ENCODE results near the gene NCOA1.

DNA sequence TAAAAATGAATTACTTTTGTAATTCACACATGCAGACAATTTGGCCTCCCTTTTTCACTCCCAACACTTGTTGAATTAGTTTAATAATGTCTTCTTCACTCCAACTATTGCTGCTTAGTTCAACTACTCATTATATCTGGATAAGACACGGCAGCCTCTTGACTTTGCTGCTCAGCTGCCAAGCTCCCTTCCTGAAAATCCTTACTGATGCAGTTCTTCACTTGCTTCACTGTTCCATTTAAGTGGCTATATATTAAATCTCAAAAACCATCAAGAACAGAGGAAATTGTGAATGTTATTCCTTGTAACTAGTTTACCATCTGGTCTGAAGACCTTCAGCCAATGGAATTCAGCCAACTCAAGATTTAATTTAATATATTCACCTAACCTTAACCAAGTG is 127.1 kb downstream of the NCOA1 start:
- TF ChIP-seq, protein P1, sequence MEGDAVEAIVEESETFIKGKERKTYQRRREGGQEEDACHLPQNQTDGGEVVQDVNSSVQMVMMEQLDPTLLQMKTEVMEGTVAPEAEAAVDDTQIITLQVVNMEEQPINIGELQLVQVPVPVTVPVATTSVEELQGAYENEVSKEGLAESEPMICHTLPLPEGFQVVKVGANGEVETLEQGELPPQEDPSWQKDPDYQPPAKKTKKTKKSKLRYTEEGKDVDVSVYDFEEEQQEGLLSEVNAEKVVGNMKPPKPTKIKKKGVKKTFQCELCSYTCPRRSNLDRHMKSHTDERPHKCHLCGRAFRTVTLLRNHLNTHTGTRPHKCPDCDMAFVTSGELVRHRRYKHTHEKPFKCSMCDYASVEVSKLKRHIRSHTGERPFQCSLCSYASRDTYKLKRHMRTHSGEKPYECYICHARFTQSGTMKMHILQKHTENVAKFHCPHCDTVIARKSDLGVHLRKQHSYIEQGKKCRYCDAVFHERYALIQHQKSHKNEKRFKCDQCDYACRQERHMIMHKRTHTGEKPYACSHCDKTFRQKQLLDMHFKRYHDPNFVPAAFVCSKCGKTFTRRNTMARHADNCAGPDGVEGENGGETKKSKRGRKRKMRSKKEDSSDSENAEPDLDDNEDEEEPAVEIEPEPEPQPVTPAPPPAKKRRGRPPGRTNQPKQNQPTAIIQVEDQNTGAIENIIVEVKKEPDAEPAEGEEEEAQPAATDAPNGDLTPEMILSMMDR (IDR thresholded peaks at IDR 0.05; ENCODE audit: extremely low read depth in 1 of 2, insufficient read depth in 1 of 2, low read depth in 1 of 2, low read length in 2 of 2) = no peak
- TF ChIP-seq MYC (IDR thresholded peaks at IDR 0.05; ENCODE audit: low read depth, low read length) (no peak), EZH2 (IDR thresholded peaks at IDR 0.05; ENCODE audit: borderline replicate concordance, low read depth, low read length, severe bottlenecking) (no peak), FOS (IDR thresholded peaks at IDR 0.05; ENCODE audit: borderline replicate concordance, insufficient read depth, low read length) (no peak)

Data from endothelial cell of umbilical vein (primary cell).